Trophoblast cell (in vitro differentiated cells and primary cell): ENCODE results near the gene SMAP1.

Experiments
- DNase-seq, 2 donors: peaks; one replicate each; pipeline ENCODE4 v3.0.0-alpha.2; 2016
- H2AFZ ChIP-seq: 2 replicates; pipeline ENCODE4 v1.6.1; 2013; ENCODE audit warnings: low read length, moderate library complexity, mild to moderate bottlenecking; ENCODE audit not compliant: insufficient read depth, poor library complexity
- H2AK5ac ChIP-seq: 2 replicates; pipeline ENCODE4 v1.6.1; 2013; ENCODE audit warnings: mild to moderate bottlenecking, low read length
- H2BK120ac ChIP-seq: 2 replicates; pipeline ENCODE4 v1.6.1; 2013; ENCODE audit warnings: low read length, mild to moderate bottlenecking, moderate library complexity; ENCODE audit not compliant: insufficient read depth, poor library complexity
- H2BK12ac ChIP-seq: 2 replicates; pipeline ENCODE4 v1.6.1; 2013; ENCODE audit warnings: mild to moderate bottlenecking, low read length, moderate library complexity
- H2BK5ac ChIP-seq: 2 replicates; pipeline ENCODE4 v1.6.1; 2013; ENCODE audit warnings: low read length, low read depth, moderate library complexity, mild to moderate bottlenecking; ENCODE audit not compliant: poor library complexity
- H3K14ac ChIP-seq: 2 replicates; pipeline ENCODE4 v1.6.1; 2013; ENCODE audit warnings: mild to moderate bottlenecking, low read length
- H3K18ac ChIP-seq: 2 replicates; pipeline ENCODE4 v1.6.1; 2013; ENCODE audit warnings: mild to moderate bottlenecking, low read length
- H3K23ac ChIP-seq: 2 replicates; pipeline ENCODE4 v1.6.1; 2013; ENCODE audit warnings: low read length
- H3K27ac ChIP-seq: 2 replicates; pipeline ENCODE4 v1.5.1; 2013; ENCODE audit warnings: low read depth, mild to moderate bottlenecking, inconsistent platforms, low read length, moderate library complexity
- H3K27me3 ChIP-seq: 2 replicates; pipeline ENCODE4 v1.6.1; 2013; ENCODE audit warnings: inconsistent platforms, mild to moderate bottlenecking, low read length, moderate library complexity; ENCODE audit not compliant: insufficient read depth
- H3K36me3 ChIP-seq, 2 experiments: 1 replicate in 1 of 2; 2 replicates in 1 of 2; pipeline ENCODE4 v1.6.1; 2013; ENCODE audit warnings: low read length in 2 of 2, mild to moderate bottlenecking in 2 of 2, moderate library complexity in 1 of 2; ENCODE audit not compliant: insufficient read depth in 2 of 2, control insufficient read depth in 1 of 2
- H3K4ac ChIP-seq: 2 replicates; pipeline ENCODE4 v1.6.1; 2013; ENCODE audit warnings: low read depth, mild to moderate bottlenecking, low read length, moderate library complexity
- H3K4me1 ChIP-seq, 2 experiments: 1 replicate in 1 of 2; 2 replicates in 1 of 2; pipeline ENCODE4 v1.6.1; 2013; ENCODE audit warnings: low read length in 2 of 2, mild to moderate bottlenecking in 2 of 2, moderate library complexity in 1 of 2; ENCODE audit not compliant: insufficient read depth in 2 of 2, control insufficient read depth in 1 of 2
- H3K4me2 ChIP-seq: 2 replicates; pipeline ENCODE4 v1.6.1; 2013; ENCODE audit warnings: inconsistent platforms, mild to moderate bottlenecking, low read length, moderate library complexity
- H3K4me3 ChIP-seq: 2 replicates; pipeline ENCODE4 v1.5.1; 2013; ENCODE audit warnings: mild to moderate bottlenecking, low read depth, low read length, inconsistent platforms
- H3K79me1 ChIP-seq: one replicate; pipeline ENCODE4 v1.6.1; 2013; ENCODE audit warnings: low read length
- H3K79me2 ChIP-seq: 2 replicates; pipeline ENCODE4 v1.6.1; 2013; ENCODE audit warnings: low read length, mild to moderate bottlenecking; ENCODE audit not compliant: control insufficient read depth, insufficient read depth, poor library complexity
- H3K9ac ChIP-seq: 2 replicates; pipeline ENCODE4 v1.6.1; 2013; ENCODE audit warnings: mild to moderate bottlenecking, low read length
- H3K9me3 ChIP-seq: 2 replicates; pipeline ENCODE4 v1.6.1; 2013; ENCODE audit warnings: low read depth, mild to moderate bottlenecking, control low read depth, inconsistent platforms, low read length; ENCODE audit not compliant: insufficient read depth
- H4K12ac ChIP-seq: 2 replicates; pipeline ENCODE4 v1.6.1; 2013; ENCODE audit warnings: low read depth, mild to moderate bottlenecking, low read length, moderate library complexity
- H4K8ac ChIP-seq: 2 replicates; pipeline ENCODE4 v1.6.1; 2013; ENCODE audit warnings: low read depth, mild to moderate bottlenecking, low read length, moderate library complexity
- H4K91ac ChIP-seq: one replicate; pipeline ENCODE4 v1.6.1; 2013; ENCODE audit warnings: low read depth, mild to moderate bottlenecking, low read length, moderate library complexity
- WGBS: extraction: QIAGEN DNeasy Blood & Tissue Kit; methylation state at CpG from one replicate; pipeline ENCODE4 v1.1.7; 2013; ENCODE audit warnings: missing lambda C conversion rate; ENCODE audit not compliant: insufficient read length, insufficient coverage; ENCODE audit errors: extremely low coverage; 5-methylcytosine and 5-hydroxymethylcytosine counted together

The SMAP1 gene

DNA sequence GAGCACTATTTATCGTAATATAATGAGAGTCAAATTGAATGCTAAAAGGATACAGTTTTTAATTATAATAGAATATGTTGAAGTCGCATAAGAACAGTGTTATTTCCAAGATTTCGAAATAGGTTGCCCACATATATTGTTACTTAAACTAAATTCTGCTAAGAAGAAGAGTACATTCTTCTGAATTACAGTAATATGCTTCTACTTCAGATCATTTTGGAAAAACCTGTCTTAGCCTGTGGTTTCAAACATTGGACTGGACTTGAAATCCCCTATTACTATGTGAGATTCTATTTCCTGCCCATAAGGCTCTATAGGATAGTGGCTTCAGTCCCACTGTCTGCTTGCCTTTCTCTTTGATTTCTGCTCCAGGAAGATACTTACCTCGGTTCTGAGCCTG lies 152.0 kb downstream of the SMAP1 start:
- no peaks in the 10 kb centered on the region for H3K36me3 ChIP-seq
- H2AFZ ChIP-seq = no peak overlapping the region
- H3K14ac ChIP-seq = no peak overlapping the region
- H3K18ac ChIP-seq = no peak overlapping the region
- no peaks in the 10 kb centered on the region for H3K27me3 ChIP-seq
- H4K8ac ChIP-seq = no peak overlapping the region
- peak in 1 of 2 donors; percentile 15 for DNase-seq
- no peak overlapping the region for H3K4ac ChIP-seq
- H3K4me3 ChIP-seq = no peak overlapping the region
- no CpG with 5 or more reads among the region's 4 CpGs for WGBS
- no peaks in the 10 kb centered on the region for H3K9me3 ChIP-seq
- no peaks in the 10 kb centered on the region for H3K79me1 ChIP-seq
- no peaks in the 10 kb centered on the region for H3K79me2 ChIP-seq
- H2BK120ac ChIP-seq = no peak overlapping the region
- H3K27ac ChIP-seq = no peak overlapping the region
- H4K12ac ChIP-seq = no peak overlapping the region
- H2BK12ac ChIP-seq = no peak overlapping the region
- H2BK5ac ChIP-seq = no peak overlapping the region
- no peak overlapping the region for H3K4me2 ChIP-seq
- no peaks in the 10 kb centered on the region for H3K4me1 ChIP-seq
- no peak overlapping the region for H3K9ac ChIP-seq
- no peak overlapping the region for H3K23ac ChIP-seq
- H2AK5ac ChIP-seq = no peak overlapping the region
- H4K91ac ChIP-seq = no peak overlapping the region

DNA sequence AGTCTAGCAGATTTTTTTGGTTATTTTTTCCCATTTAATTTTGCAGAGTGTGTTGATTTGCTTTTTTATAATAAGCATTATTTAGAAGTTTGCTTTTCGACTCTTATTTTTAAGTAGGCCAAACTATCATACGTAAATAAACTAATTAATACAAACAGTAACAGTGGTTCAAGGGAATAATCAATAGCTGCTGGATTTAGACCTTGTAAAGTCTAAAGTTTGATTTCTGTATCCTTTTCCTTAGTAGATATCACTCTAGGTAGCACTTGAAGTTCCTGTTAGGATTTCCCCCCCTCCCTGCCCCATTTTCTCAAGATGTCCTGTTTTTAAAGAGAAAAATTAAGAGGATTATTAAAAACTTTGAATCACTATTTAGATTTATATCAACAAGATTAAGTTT lies 153.1 kb downstream of the SMAP1 start:
- no CpG with 5 or more reads among the region's 2 CpGs for WGBS
- Histone ChIP-seq H4K8ac (no peak overlapping the region), H3K79me1 (no peaks in the 10 kb centered on the region), H3K14ac (no peak overlapping the region), H3K4ac (no peak overlapping the region), H2BK5ac (no peak overlapping the region), H4K12ac (no peak overlapping the region), H3K4me2 (no peak overlapping the region), H3K27ac (no peak overlapping the region), H2AFZ (no peak overlapping the region), H3K36me3 (no peaks in the 10 kb centered on the region), H3K27me3 (no peaks in the 10 kb centered on the region), H3K9me3 (no peaks in the 10 kb centered on the region), H3K4me3 (no peak overlapping the region), H2AK5ac (no peak overlapping the region), H2BK120ac (no peak overlapping the region), H3K18ac (no peak overlapping the region), H3K9ac (no peak overlapping the region), H3K4me1 (no peaks in the 10 kb centered on the region), H3K23ac (no peak overlapping the region), H2BK12ac (no peak overlapping the region), H3K79me2 (no peaks in the 10 kb centered on the region), H4K91ac (no peak overlapping the region)
- DNase-seq = no peak

DNA sequence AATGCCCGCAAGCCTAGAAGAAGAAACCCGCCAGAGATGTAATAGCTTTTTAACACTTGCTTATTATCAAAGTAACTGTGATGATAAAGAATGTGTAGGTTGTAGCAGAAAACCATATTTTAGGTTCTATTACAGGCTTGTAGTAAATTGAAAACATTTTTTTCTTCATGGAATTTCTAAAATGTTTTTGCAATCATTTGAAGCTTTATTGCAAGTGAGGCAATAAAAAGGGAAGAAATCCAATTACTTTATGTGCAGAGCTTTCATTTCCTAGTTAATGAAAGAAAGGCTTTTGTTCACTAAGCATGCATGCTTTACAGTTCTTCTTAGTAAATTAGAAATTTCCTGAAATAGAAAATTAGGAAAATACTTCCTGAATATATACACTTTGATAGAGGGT lies 154.1 kb downstream of the SMAP1 start:
- WGBS = no CpG with 5 or more reads among the region's 2 CpGs

DNA sequence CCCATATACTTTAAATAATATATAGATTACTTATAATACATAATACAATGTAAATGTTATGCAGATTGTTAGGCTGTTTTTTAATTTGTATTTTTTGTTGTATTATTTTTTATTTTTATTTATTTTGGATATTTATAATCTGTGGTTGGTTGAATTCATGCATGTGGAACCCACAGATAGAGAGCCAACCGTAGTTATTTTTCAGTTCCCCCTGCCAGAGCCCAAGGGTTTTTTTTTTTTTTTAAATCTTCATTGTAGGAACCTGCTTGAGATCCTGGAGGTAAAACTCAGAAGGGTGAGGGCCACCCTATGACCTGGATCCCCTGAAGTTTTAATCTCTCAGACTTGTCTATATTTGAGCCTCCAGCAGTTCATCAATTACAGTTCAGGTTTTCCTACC lies 156.0 kb downstream of the SMAP1 start:
- Histone ChIP-seq H2AK5ac (no peak overlapping the region), H4K91ac (no peak overlapping the region), H3K18ac (no peak overlapping the region), H3K79me2 (no peaks in the 10 kb centered on the region), H3K27ac (no peak overlapping the region), H3K4ac (no peak overlapping the region), H3K4me2 (no peak overlapping the region), H4K8ac (no peak overlapping the region), H3K23ac (no peak overlapping the region), H3K27me3 (no peaks in the 10 kb centered on the region), H3K4me1 (no peaks in the 10 kb centered on the region), H3K4me3 (no peak overlapping the region), H2AFZ (no peak overlapping the region), H2BK5ac (no peak overlapping the region), H3K9ac (no peak overlapping the region), H2BK12ac (no peak overlapping the region), H3K36me3 (peaks cover 0 to 1% of the 10 kb centered on the region in 2 experiments), H4K12ac (no peak overlapping the region), H3K14ac (no peak overlapping the region), H2BK120ac (no peak overlapping the region), H3K79me1 (no peaks in the 10 kb centered on the region), H3K9me3 (no peaks in the 10 kb centered on the region)
- WGBS = no CpG with 5 or more reads among the region's 1 CpG
- DNase-seq = no peak

More for the DNA sequence above, 154.1 kb downstream of the SMAP1 start:
- Histone ChIP-seq H2BK12ac (no peak overlapping the region), H3K9ac (no peak overlapping the region), H4K8ac (no peak overlapping the region), H3K36me3 (no peaks in the 10 kb centered on the region), H3K9me3 (no peaks in the 10 kb centered on the region), H3K18ac (no peak overlapping the region), H3K23ac (no peak overlapping the region), H2BK120ac (no peak overlapping the region), H3K4me3 (no peak overlapping the region), H3K4ac (no peak overlapping the region), H3K27ac (no peak overlapping the region), H2AFZ (no peak overlapping the region), H3K4me2 (no peak overlapping the region), H2BK5ac (no peak overlapping the region), H2AK5ac (no peak overlapping the region), H4K12ac (no peak overlapping the region), H3K79me2 (no peaks in the 10 kb centered on the region), H3K14ac (no peak overlapping the region), H3K4me1 (no peaks in the 10 kb centered on the region), H4K91ac (no peak overlapping the region), H3K27me3 (no peaks in the 10 kb centered on the region), H3K79me1 (no peaks in the 10 kb centered on the region)
- no peak for DNase-seq
